Endothelial cell of umbilical vein (primary cell): ENCODE measurements around the gene ZFAND2B. TPM values are rescaled to one million over a fixed set of nuclear protein-coding genes. Genes with fewer than 3 reads are reported as not detected.
A peak's percentile ranks its signal among the peaks of the same experiment; 100 is the strongest.
"Not testable (repeated sequence)": the region's sequence is repeated elsewhere in the genome, so short reads cannot be mapped to it uniquely, and the experiment has no call there.

ENCODE experiments used
- BruUV-seq: library from RNA; stranded (reverse); fragments of 400-500 nt; replicated peaks from 2 replicates; lab custom pipeline; 2021; lab: Mats Ljungman, UMichigan
- CTCF ChIA-PET: fragments of 300-600, 350-600 bp; sonication (Branson Sonifier 250); formaldehyde crosslinking; loops from one replicate; lab custom pipeline; 2021; ENCODE audit warnings: antibody characterized with exemption, inconsistent platforms; lab: Charles Lee
- POLR2A ChIA-PET: fragments of 300-600, 350-600 bp; sonication (Branson Sonifier 250); formaldehyde crosslinking; loops from one replicate; lab custom pipeline; 2021; ENCODE audit warnings: antibody characterized with exemption, inconsistent platforms; lab: Charles Lee
- DNase-seq: peaks from one replicate; pipeline ENCODE4 v3.0.0-alpha.2; 2011; ENCODE audit warnings: low read depth, low spot score
- FAIRE-seq: peaks from 2 replicates; lab custom pipeline; 2011; peaks lifted over from hg19 to GRCh38; lab: Jason Lieb, UNC
- H2AFZ ChIP-seq: 2 replicates; pipeline ENCODE4 v1.6.0; 2012; ENCODE audit warnings: low read depth, low read length, control low read depth, inconsistent platforms
- H3K27ac ChIP-seq: 2 replicates; pipeline ENCODE4 v1.5.1; 2011; ENCODE audit warnings: low read depth, mild to moderate bottlenecking, control low read depth, low read length, moderate library complexity; ENCODE audit not compliant: insufficient read depth
- H3K27me3 ChIP-seq, 2 experiments: 2 replicates each; pipeline versions ENCODE4 v1.6.0 to v1.6.1; 2011; ENCODE audit warnings: low read length in 2 of 2, mixed read lengths in 1 of 2; ENCODE audit not compliant: control insufficient read depth in 2 of 2, insufficient read depth in 2 of 2
- H3K36me3 ChIP-seq, 2 experiments: 2 replicates in 1 of 2; 3 replicates in 1 of 2; pipeline ENCODE4 v1.5.1; 2011; ENCODE audit warnings: low read length in 2 of 2, mild to moderate bottlenecking in 1 of 2, moderate library complexity in 1 of 2; ENCODE audit not compliant: control insufficient read depth in 2 of 2, insufficient read depth in 2 of 2; ENCODE audit errors: extremely low read depth in 1 of 2
- H3K4me1 ChIP-seq: 3 replicates; pipeline ENCODE4 v1.5.1; 2011; ENCODE audit warnings: mild to moderate bottlenecking, low read length; ENCODE audit not compliant: control insufficient read depth, insufficient read depth; ENCODE audit errors: extremely low read depth
- H3K4me2 ChIP-seq: 2 replicates; pipeline ENCODE4 v1.6.1; 2011; ENCODE audit warnings: low read length, control low read depth, mixed read lengths; ENCODE audit not compliant: insufficient read depth
- H3K4me3 ChIP-seq, 3 experiments: fragments of 200-600 bp in 1 of 3; sonication (generic), shearing (Covaris generic) in 1 of 3; replicated peaks in 1 of 3; 2 replicates each; pipeline ENCODE4 v1.5.1; 2011 to 2016; ENCODE audit warnings: control low read depth in 3 of 3, low read length in 3 of 3, mild to moderate bottlenecking in 2 of 3, inconsistent platforms in 1 of 3, low read depth in 1 of 3, moderate library complexity in 1 of 3; ENCODE audit not compliant: insufficient read depth in 1 of 3
- H3K79me2 ChIP-seq: 2 replicates; pipeline ENCODE4 v1.6.0; 2012; ENCODE audit warnings: low read length, inconsistent platforms; ENCODE audit not compliant: control insufficient read depth, insufficient read depth
- H3K9ac ChIP-seq: replicated peaks from 2 replicates; pipeline ENCODE3; 2011; ENCODE audit warnings: low read length, control low read depth; ENCODE audit not compliant: insufficient read depth; ENCODE audit errors: extremely low read depth
- H3K9me1 ChIP-seq: replicated peaks from 3 replicates; pipeline ENCODE4 v1.6.0; 2011; ENCODE audit warnings: mild to moderate bottlenecking, low read length; ENCODE audit not compliant: control insufficient read depth, insufficient read depth; ENCODE audit errors: extremely low read depth
- H3K9me3 ChIP-seq: replicated peaks from 2 replicates; pipeline ENCODE4 v1.5.1; 2012; ENCODE audit warnings: low read length, inconsistent platforms; ENCODE audit not compliant: control insufficient read depth, insufficient read depth
- H4K20me1 ChIP-seq: replicated peaks from 2 replicates; pipeline ENCODE3; 2011; ENCODE audit warnings: mild to moderate bottlenecking, low read length; ENCODE audit not compliant: control insufficient read depth, insufficient read depth; ENCODE audit errors: extremely low read depth
- EZH2 ChIP-seq: IDR thresholded peaks from 2 replicates; pipeline ENCODE4 v1.6.1; 2012; ENCODE audit warnings: borderline replicate concordance, low read depth, mild to moderate bottlenecking, moderate library complexity, low read length, inconsistent platforms; ENCODE audit not compliant: severe bottlenecking
- FOS ChIP-seq: IDR thresholded peaks from 2 replicates; pipeline ENCODE4 v1.6.1; 2011; ENCODE audit warnings: mild to moderate bottlenecking, low read length, moderate library complexity, borderline replicate concordance; ENCODE audit not compliant: insufficient read depth
- GATA2 ChIP-seq: IDR thresholded peaks from 2 replicates; pipeline ENCODE4 v1.7.0; 2011; ENCODE audit warnings: low read depth, mild to moderate bottlenecking, moderate library complexity, mixed read lengths, low read length; ENCODE audit not compliant: insufficient read length, insufficient read depth
- JUN ChIP-seq: IDR thresholded peaks from 2 replicates; pipeline ENCODE4 v1.6.1; 2011; ENCODE audit warnings: borderline replicate concordance, low read depth; ENCODE audit not compliant: insufficient read length, insufficient read depth
- MYC ChIP-seq: IDR thresholded peaks from one replicate; pipeline ENCODE4 v1.6.1; 2011; ENCODE audit warnings: mild to moderate bottlenecking, low read depth, low read length
- POLR2A ChIP-seq: IDR thresholded peaks from 2 replicates; pipeline ENCODE4 v1.6.1; 2012; ENCODE audit warnings: low read depth, mild to moderate bottlenecking, control low read depth, low read length
- POLR2AphosphoS5 ChIP-seq: IDR thresholded peaks from 2 replicates; pipeline ENCODE4 v1.6.1; 2012; ENCODE audit warnings: low read depth, mild to moderate bottlenecking, control low read depth, low read length, moderate library complexity; ENCODE audit not compliant: insufficient read depth
- dilution Hi-C: fragments of 300-500 bp; cut with MboI; formaldehyde crosslinking; loops from one replicate; pipeline ENCODE4 v1.15.0; 2019; ENCODE audit warnings: low sequenced_read_pairs; ENCODE audit not compliant: extremely low pct_ligation_motif_present
- intact Hi-C: fragments of 100-400 bp; cut with micrococcal nuclease; formaldehyde crosslinking; loops from one replicate; pipeline ENCODE4 v1.10.0; 2022
- polyA plus RNA-seq, 4 experiments: library from polyadenylated mRNA; depleted of rRNA in 3 of 4; stranded (reverse) in 3 of 4; unstranded in 1 of 4; fragments of >200 nt; gene quantifications; 2 replicates each; pipeline versions ENCODE4 v1.2.1 to v1.2.3, GENCODE V29; 2011 to 2012; ENCODE audit warnings: missing spikeins in 1 of 4
- total RNA-seq: library from RNA; stranded (reverse); gene quantifications from 2 replicates; pipeline ENCODE4 v1.2.3, GENCODE V29; 2021
- TF ChIP-seq, protein P1 (sequence below): IDR thresholded peaks from 2 replicates; pipeline ENCODE4 v1.6.1; 2011; ENCODE audit not compliant: insufficient read depth, insufficient read length
- TF ChIP-seq, protein P2 (sequence below), 2 donors: IDR thresholded peaks; 1 replicate in 1 of 2; 2 replicates in 1 of 2; pipeline ENCODE4 v1.5.1; 2011; ENCODE audit warnings: low read length in 2 of 2, mild to moderate bottlenecking in 2 of 2, moderate library complexity in 2 of 2, control low read depth in 1 of 2, inconsistent platforms in 1 of 2, low read depth in 1 of 2; ENCODE audit not compliant: insufficient read depth in 1 of 2; ENCODE audit errors: extremely low read depth in 1 of 2

The ZFAND2B gene
- total and polyA plus RNA-seq, 2 donors (not counting 3 experiments of a cell fraction or from before 2014, with no cell fraction given): 23.3 to 52.0 TPM

DNA sequence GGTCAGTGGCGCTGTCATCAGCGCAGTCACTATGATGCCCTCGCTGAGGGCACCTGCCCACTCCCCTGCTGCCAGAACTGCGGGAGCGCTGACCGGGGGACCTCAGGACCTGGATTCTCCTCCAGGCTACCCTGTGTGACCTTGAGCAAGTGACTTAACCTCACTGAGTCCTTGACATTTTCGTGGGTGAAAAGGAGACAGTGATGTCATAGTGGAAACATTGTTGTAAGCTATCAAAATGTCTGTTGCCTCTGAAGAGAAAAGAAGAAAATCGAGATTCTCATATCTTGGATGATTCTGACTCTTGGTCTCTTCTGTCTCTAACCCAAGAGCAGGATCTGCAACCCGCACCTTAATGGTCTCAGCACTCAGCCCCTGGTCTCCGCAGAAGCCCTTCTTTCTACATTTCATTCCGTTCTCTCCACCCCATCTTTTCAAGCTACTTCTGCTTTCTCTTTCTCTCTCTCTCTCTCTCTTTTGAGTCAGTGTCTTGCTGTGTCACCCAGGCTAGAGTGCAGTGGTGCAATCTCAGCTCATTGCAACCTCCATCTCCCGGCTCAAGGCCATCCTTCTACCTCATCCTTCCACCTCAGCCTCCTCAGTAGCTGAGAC lies 48.1 kb downstream of the ZFAND2B start:
- Histone ChIP-seq H3K9me3 (no peaks in the 10 kb centered on the region), H3K79me2 (no peaks in the 10 kb centered on the region), H3K36me3 (no peaks in the 10 kb centered on the region), H4K20me1 (no peaks in the 10 kb centered on the region), H3K4me2 (peak overlapping the region; percentile 78), H3K9ac (no peak overlapping the region), H3K9me1 (no peaks in the 10 kb centered on the region), H3K4me3 (peak overlapping the region in 2 of 3 experiments; percentile 32 to 53), H3K27ac (no peak overlapping the region), H3K4me1 (peaks cover 29% of the 10 kb centered on the region), H3K27me3 (peaks cover 18 to 19% of the 10 kb centered on the region in 2 experiments), H2AFZ (peak overlapping the region; percentile 92)
- POLR2A ChIA-PET: interaction anchor here (0.6 to 1.3 kb wide), 2 partner anchors 10 to 24 kb away, joined by 3 to 5 read pairs; partner anchors contain the start of genes GLB1L and STK16
- no peak for FAIRE-seq
- DNase-seq: no peak
- no TSS peak for BruUV-seq
- intact Hi-C loops: no loop called here
- dilution Hi-C loops: no loop called here
- TF ChIP-seq GATA2: no peak
- TF ChIP-seq, protein P1, sequence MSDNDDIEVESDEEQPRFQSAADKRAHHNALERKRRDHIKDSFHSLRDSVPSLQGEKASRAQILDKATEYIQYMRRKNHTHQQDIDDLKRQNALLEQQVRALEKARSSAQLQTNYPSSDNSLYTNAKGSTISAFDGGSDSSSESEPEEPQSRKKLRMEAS: no peak
- TF ChIP-seq JUN: no peak
- no peak for TF ChIP-seq FOS
- no peak for TF ChIP-seq POLR2AphosphoS5
- TF ChIP-seq EZH2: peak; percentile 94
- TF ChIP-seq, protein P2, sequence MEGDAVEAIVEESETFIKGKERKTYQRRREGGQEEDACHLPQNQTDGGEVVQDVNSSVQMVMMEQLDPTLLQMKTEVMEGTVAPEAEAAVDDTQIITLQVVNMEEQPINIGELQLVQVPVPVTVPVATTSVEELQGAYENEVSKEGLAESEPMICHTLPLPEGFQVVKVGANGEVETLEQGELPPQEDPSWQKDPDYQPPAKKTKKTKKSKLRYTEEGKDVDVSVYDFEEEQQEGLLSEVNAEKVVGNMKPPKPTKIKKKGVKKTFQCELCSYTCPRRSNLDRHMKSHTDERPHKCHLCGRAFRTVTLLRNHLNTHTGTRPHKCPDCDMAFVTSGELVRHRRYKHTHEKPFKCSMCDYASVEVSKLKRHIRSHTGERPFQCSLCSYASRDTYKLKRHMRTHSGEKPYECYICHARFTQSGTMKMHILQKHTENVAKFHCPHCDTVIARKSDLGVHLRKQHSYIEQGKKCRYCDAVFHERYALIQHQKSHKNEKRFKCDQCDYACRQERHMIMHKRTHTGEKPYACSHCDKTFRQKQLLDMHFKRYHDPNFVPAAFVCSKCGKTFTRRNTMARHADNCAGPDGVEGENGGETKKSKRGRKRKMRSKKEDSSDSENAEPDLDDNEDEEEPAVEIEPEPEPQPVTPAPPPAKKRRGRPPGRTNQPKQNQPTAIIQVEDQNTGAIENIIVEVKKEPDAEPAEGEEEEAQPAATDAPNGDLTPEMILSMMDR (IDR thresholded peaks at IDR 0.05; ENCODE audit: extremely low read depth in 1 of 2, insufficient read depth in 1 of 2, low read depth in 1 of 2, low read length in 2 of 2): no peak
- TF ChIP-seq MYC: no peak
- no peak for TF ChIP-seq POLR2A
- CTCF ChIA-PET: interaction anchor here (1.0 to 1.4 kb wide), 5 partner anchors 10 to 100 kb away, joined by 3 to 4 read pairs (median 3); partner anchors contain the start of genes DNAJB2, GLB1L and STK16

DNA sequence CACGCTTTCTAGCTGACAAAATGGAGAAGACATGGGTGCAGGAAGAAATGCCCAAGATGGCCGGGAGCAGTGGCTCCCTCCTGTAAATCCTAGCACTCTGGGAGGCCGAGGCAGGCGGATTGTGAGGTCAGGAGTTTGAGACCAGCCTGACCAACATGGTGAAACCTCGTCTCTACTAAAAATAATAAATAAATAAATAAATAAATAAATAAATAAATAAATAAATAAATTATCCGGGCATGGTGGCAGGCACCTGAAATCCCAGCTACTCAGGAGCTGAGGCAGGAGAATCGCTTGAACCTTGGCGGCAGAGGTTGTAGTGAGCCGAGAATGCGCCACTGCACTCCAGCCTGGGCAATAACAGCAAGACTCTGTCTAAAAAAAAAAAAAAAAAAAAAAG lies 52.4 kb downstream of the ZFAND2B start:
- BruUV-seq, intact Hi-C loops, POLR2A ChIA-PET: not testable (repeated sequence)

More for the DNA sequence above, 52.4 kb downstream of the ZFAND2B start:
- H3K4me2 ChIP-seq, H3K9ac ChIP-seq, dilution Hi-C loops, H3K79me2 ChIP-seq, H4K20me1 ChIP-seq, H2AFZ ChIP-seq, H3K9me1 ChIP-seq, H3K4me3 ChIP-seq, H3K27ac ChIP-seq, H3K36me3 ChIP-seq, DNase-seq, H3K9me3 ChIP-seq, H3K4me1 ChIP-seq, FAIRE-seq: not testable (repeated sequence)
- H3K27me3 ChIP-seq: peaks cover 29% of the 10 kb centered on the region in 2 experiments
- CTCF ChIA-PET: interaction anchor here (0.8 to 1.0 kb wide), 2 partner anchors 12 to 36 kb away, joined by 3 to 7 read pairs; no protein-coding TSS in a partner anchor
